Stomach (tissue), 4 donors: ENCODE results near the gene CFAP69.

Experiments
- POLR2AphosphoS5 ChIP-seq, 3 donors: sonication (generic); formaldehyde crosslinking; IDR thresholded peaks; one replicate each; pipeline ENCODE4 v1.6.1; 2016; ENCODE audit warnings: antibody characterized with exemption in 3 of 3
- TF ChIP-seq, protein P1 (sequence below), 7 experiments: fragments of 450-650 bp in 4 of 7; fragments of 200-600 bp in 3 of 7; sonication (generic) in 3 of 7; IDR thresholded peaks; one replicate each; pipeline ENCODE4 v1.5.1; 2016 to 2019; ENCODE audit warnings: antibody characterized with exemption in 7 of 7, control low read depth in 2 of 7, mild to moderate bottlenecking in 1 of 7

DNA sequence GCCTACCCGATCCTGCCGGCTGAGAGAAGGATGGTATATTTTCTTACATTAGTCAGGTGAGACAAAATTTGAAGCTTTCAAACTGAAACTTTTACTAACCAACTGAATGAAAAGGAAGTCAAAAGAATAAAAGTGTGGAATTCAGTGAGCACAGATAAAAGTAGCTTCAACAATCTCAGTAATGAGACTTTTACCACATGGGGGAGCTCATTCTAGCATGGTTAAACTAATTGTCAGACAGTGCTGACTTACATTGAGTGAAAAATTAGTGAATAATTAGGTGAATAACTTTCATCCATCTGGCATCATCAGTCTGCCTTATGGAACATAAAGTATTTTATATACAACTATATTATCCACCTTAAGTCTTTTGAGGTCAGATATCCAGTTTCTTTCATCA lies 67.8 kb downstream of the CFAP69 start:
- TF ChIP-seq POLR2AphosphoS5 (IDR thresholded peaks at IDR 0.05) = no peak
- TF ChIP-seq, protein P1, sequence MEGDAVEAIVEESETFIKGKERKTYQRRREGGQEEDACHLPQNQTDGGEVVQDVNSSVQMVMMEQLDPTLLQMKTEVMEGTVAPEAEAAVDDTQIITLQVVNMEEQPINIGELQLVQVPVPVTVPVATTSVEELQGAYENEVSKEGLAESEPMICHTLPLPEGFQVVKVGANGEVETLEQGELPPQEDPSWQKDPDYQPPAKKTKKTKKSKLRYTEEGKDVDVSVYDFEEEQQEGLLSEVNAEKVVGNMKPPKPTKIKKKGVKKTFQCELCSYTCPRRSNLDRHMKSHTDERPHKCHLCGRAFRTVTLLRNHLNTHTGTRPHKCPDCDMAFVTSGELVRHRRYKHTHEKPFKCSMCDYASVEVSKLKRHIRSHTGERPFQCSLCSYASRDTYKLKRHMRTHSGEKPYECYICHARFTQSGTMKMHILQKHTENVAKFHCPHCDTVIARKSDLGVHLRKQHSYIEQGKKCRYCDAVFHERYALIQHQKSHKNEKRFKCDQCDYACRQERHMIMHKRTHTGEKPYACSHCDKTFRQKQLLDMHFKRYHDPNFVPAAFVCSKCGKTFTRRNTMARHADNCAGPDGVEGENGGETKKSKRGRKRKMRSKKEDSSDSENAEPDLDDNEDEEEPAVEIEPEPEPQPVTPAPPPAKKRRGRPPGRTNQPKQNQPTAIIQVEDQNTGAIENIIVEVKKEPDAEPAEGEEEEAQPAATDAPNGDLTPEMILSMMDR (IDR thresholded peaks at IDR 0.05) = peak in 1 of 7 experiments; percentile 6
